Peyer's patch (tissue), 4 donors: ENCODE measurements around the gene TRPV4.

ENCODE experiments used
- POLR2A ChIP-seq, 2 donors: fragments of 450-650 bp; IDR thresholded peaks; one replicate each; pipeline ENCODE4 v1.5.1; 2017; ENCODE audit warnings: antibody characterized with exemption in 2 of 2, mild to moderate bottlenecking in 2 of 2, moderate library complexity in 2 of 2
- TF ChIP-seq, protein P1 (sequence below), 6 experiments: fragments of 450-650 bp in 4 of 6; fragments of 200-600 bp in 2 of 6; sonication (generic) in 1 of 6; IDR thresholded peaks; one replicate each; pipeline ENCODE4 v1.5.1; 2017 to 2019; ENCODE audit warnings: antibody characterized with exemption in 6 of 6, mild to moderate bottlenecking in 3 of 6, moderate library complexity in 1 of 6

DNA sequence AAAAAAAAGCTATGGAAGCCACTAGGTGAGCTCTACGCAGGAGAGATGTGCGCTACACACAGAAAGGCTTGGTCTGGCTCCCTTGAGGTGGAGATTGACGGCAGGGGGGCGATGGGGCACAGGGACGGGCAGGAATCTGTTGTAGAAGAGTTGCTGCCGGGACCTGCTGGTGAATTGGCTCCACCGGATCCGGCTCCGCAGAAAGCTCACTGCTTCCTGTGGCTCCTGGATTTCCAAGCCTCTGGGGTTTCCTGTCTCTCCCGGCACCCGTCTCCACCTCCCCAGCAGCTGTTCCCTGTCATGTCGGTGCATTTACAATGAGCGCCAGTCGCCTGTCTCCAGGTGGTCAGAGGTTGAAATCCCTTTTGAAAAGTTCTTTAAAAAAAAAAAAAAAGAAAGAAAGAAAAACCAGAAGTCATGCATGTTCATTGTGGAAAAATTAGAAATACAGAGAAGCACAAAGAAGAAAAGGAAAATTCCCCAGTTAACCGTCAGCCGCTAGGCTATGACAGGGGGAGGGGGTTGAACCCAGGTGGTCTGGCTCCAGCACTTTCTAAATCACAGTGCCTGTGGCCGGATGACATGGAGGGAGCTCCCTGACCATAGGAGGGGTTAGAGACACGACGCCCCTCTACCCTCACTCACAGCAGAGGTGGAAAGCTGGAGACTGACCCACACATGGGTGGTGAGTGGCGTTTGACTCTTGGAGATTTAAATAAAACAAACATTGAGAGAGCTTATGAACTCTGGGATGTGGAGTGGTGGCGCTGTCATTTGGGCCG lies 98.8 kb downstream of the TRPV4 start:
- TF ChIP-seq, protein P1, sequence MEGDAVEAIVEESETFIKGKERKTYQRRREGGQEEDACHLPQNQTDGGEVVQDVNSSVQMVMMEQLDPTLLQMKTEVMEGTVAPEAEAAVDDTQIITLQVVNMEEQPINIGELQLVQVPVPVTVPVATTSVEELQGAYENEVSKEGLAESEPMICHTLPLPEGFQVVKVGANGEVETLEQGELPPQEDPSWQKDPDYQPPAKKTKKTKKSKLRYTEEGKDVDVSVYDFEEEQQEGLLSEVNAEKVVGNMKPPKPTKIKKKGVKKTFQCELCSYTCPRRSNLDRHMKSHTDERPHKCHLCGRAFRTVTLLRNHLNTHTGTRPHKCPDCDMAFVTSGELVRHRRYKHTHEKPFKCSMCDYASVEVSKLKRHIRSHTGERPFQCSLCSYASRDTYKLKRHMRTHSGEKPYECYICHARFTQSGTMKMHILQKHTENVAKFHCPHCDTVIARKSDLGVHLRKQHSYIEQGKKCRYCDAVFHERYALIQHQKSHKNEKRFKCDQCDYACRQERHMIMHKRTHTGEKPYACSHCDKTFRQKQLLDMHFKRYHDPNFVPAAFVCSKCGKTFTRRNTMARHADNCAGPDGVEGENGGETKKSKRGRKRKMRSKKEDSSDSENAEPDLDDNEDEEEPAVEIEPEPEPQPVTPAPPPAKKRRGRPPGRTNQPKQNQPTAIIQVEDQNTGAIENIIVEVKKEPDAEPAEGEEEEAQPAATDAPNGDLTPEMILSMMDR (IDR thresholded peaks at IDR 0.05) = no peak
- no peak for TF ChIP-seq POLR2A (IDR thresholded peaks at IDR 0.05)
